K562 (cell line): ENCODE data around the gene PARD6B. TPM values are rescaled to one million over a fixed set of nuclear protein-coding genes. Genes with fewer than 3 reads are reported as not detected.

Experiments used
- ADNP ChIP-seq: fragments of 200-800 bp; sonication (Bioruptor generic); IDR thresholded peaks from 2 replicates; pipeline ENCODE4 v1.6.1; 2016; ENCODE audit warnings: missing genetic modification characterization, missing compliant biosample characterization
- ATF7 ChIP-seq: fragments of 450-650 bp; IDR thresholded peaks from 2 replicates; pipeline ENCODE4 v1.7.1; 2014; ENCODE audit warnings: mild to moderate bottlenecking, moderate library complexity
- CBFA2T3 ChIP-seq: fragments of 450-650 bp; IDR thresholded peaks from 2 replicates; pipeline ENCODE4 v1.6.1; 2017
- CREM ChIP-seq: IDR thresholded peaks from 2 replicates; pipeline ENCODE4 v1.6.1; 2014; ENCODE audit warnings: antibody characterized with exemption, low read depth
- EP300 ChIP-seq: IDR thresholded peaks from 2 replicates; pipeline ENCODE4 v1.6.1; 2012; ENCODE audit warnings: low read length, improper control_type of control experiment
- HIVEP1 ChIP-seq: fragments of 250-450 bp; sonication (Bioruptor Pico); IDR thresholded peaks from 2 replicates; pipeline ENCODE4 v1.4.0; 2020; ENCODE audit warnings: mild to moderate bottlenecking
- KHSRP ChIP-seq: fragments of 450-650 bp; IDR thresholded peaks from 2 replicates; pipeline ENCODE4 v1.6.1; 2017
- MED1 ChIP-seq: sonication (generic); formaldehyde crosslinking; IDR thresholded peaks from 2 replicates; pipeline ENCODE4 v1.8.1; 2023; ENCODE audit warnings: missing genetic modification reagents, borderline replicate concordance
- MEIS2 ChIP-seq: fragments of 450-650 bp; IDR thresholded peaks from 2 replicates; pipeline ENCODE4 v1.6.1; 2014; ENCODE audit warnings: mild to moderate bottlenecking; ENCODE audit not compliant: partially characterized antibody
- MTA3 ChIP-seq: fragments of 450-650 bp; formaldehyde crosslinking; IDR thresholded peaks from 2 replicates; pipeline ENCODE4 v1.6.1; 2017; ENCODE audit warnings: mild to moderate bottlenecking, borderline replicate concordance
- PTTG1 ChIP-seq: fragments of 450-650 bp; IDR thresholded peaks from 2 replicates; pipeline ENCODE4 v1.6.1; 2016; ENCODE audit warnings: low read depth, mild to moderate bottlenecking, missing genetic modification characterization, missing compliant biosample characterization
- SMAD4 ChIP-seq: fragments of 250-450 bp; sonication (Bioruptor Pico); conservative IDR thresholded peaks from 2 replicates; pipeline ENCODE4 v1.8.0; 2021; ENCODE audit warnings: inconsistent platforms, mild to moderate bottlenecking, moderate library complexity
- SMC3 ChIP-seq: conservative IDR thresholded peaks from 2 replicates; pipeline ENCODE4 v1.6.1; 2011; ENCODE audit warnings: low read depth, low read length, improper control_type of control experiment; ENCODE audit not compliant: insufficient read depth
- TBL1XR1 ChIP-seq, 2 experiments: IDR thresholded peaks; 2 replicates each; pipeline ENCODE4 v1.6.1; 2012; ENCODE audit warnings: improper control_type of control experiment in 2 of 2, low read length in 2 of 2, mild to moderate bottlenecking in 1 of 2
- TRIM28 ChIP-seq: fragments of 450-650 bp; IDR thresholded peaks from 2 replicates; pipeline ENCODE4 v1.6.1; 2017
- ZKSCAN8 ChIP-seq: fragments of 200-800 bp; sonication (Bioruptor generic); IDR thresholded peaks from 2 replicates; pipeline ENCODE4 v1.6.1; 2016; ENCODE audit warnings: missing genetic modification characterization, missing compliant biosample characterization
- ZNF175 ChIP-seq: fragments of 200-800 bp; sonication (Bioruptor generic); IDR thresholded peaks from 2 replicates; pipeline ENCODE4 v1.6.1; 2016; ENCODE audit warnings: low read depth, mild to moderate bottlenecking, missing genetic modification characterization, missing compliant biosample characterization
- ZNF239 ChIP-seq: fragments of 250-450 bp; sonication (Bioruptor Pico); IDR thresholded peaks from 2 replicates; pipeline ENCODE4 v1.4.0; 2020; ENCODE audit warnings: mild to moderate bottlenecking
- ZNF589 ChIP-seq: fragments of 200-800 bp; sonication (Bioruptor generic); IDR thresholded peaks from 2 replicates; pipeline ENCODE4 v1.6.1; 2016; ENCODE audit warnings: low read depth, missing genetic modification characterization, missing compliant biosample characterization
- ZNF592 ChIP-seq: fragments of 450-650 bp; IDR thresholded peaks from 2 replicates; pipeline ENCODE4 v1.6.1; 2017; ENCODE audit warnings: antibody characterized with exemption, mild to moderate bottlenecking
- polyA plus RNA-seq, 8 experiments: library from polyadenylated mRNA; depleted of rRNA in 4 of 8; stranded (reverse) in 5 of 8; unstranded in 3 of 8; fragments of >200 nt; fragmentation: Nextera tagmentation in 2 of 8; fragmentation: Illumina TruSeq in 1 of 8; extraction: Ambion mirVana in 2 of 8; extraction: Trizol in 1 of 8; gene quantifications; 2 replicates each; pipeline versions ENCODE4 v1.2.1 to v1.2.3, GENCODE V29; 2011 to 2014; ENCODE audit warnings: inconsistent platforms in 1 of 8, missing spikeins in 1 of 8
- total RNA-seq, 7 experiments: library from RNA; depleted of rRNA in 6 of 7; stranded (reverse); fragments of >200 nt in 6 of 7; fragmentation: Illumina TruSeq in 2 of 7; extraction: Trizol in 2 of 7; gene quantifications; 2 replicates each; pipeline versions ENCODE4 v1.2.1 to v1.2.3, GENCODE V29; 2011 to 2021; ENCODE audit warnings: low replicate concordance in 1 of 7
- TF ChIP-seq, protein P1 (sequence below): sonication (generic); IDR thresholded peaks from 2 replicates; pipeline ENCODE4 v1.6.1; 2016
- TF ChIP-seq, protein P2 (sequence below): fragments of 250-450 bp; sonication (Bioruptor Pico); IDR thresholded peaks from 2 replicates; pipeline ENCODE4 v1.8.0; 2022; ENCODE audit warnings: moderate library complexity, mild to moderate bottlenecking, inconsistent platforms

The PARD6B gene
- total and polyA plus RNA-seq, 9 of the 15 experiments (the other 6 are each of a cell fraction or from before 2014, with no cell fraction given): 1.7 to 12.3 (median 5.5) TPM

DNA sequence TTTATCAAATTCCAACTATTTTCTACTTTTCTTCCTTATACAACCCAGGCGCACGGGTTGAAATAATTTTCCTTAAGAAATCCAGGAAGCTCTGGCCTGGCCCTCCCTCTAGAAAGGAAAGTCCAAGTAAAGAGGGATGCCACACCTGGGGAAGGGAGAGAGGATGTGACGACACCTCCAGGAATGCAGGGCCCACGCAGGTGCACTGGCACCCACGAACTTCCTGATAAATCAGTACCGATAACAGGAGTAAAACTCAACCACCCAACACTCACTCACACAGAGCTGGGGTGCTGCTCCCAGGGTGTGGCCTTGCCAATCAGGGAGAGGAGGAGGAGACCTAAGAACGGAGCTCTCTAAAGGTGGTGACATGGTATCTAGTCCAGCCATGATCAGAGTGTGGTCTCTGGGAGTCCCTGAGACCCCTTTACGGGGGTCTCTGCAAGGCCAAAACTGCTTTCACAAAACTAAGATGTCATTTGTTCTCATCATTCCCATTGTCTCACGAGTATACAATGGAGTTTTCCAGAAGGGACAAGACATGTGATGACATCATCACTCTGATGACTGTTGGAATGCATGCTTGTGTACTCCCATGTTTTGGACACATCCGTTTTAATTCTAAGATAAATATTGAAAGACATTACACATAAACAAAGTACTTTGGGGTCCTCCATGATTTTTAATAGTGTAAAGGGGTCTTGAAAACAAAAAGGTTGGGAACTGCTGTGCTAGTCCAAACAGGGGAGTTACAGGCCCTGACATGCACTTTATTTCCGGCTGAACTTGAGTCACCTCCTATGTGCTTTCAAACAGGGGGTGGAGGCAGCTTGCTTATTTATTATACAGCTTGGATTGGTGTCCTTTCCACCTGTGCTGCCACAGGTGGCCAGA is 2.2 kb upstream of the PARD6B start (continued):
- TF ChIP-seq, protein P1, sequence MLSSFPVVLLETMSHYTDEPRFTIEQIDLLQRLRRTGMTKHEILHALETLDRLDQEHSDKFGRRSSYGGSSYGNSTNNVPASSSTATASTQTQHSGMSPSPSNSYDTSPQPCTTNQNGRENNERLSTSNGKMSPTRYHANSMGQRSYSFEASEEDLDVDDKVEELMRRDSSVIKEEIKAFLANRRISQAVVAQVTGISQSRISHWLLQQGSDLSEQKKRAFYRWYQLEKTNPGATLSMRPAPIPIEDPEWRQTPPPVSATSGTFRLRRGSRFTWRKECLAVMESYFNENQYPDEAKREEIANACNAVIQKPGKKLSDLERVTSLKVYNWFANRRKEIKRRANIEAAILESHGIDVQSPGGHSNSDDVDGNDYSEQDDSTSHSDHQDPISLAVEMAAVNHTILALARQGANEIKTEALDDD: no peak
- TF ChIP-seq CBFA2T3 (no peak), KHSRP (no peak), ADNP (tag) (no peak), ZNF589 (CRISPR knock-in tag) (no peak; the same call in 1 of the 2 replicates), CREM (peak; percentile 45; the same call in 1 of the 2 replicates), PTTG1 (tag) (0 out of 2 replicates have a peak, but pooled peaks have one; percentile 41), MEIS2 (no peak), SMC3 (no peak), EP300 (no peak), ZNF239 (CRISPR knock-in tag) (no peak), TRIM28 (no peak), ZKSCAN8 (CRISPR knock-in tag) (peak; percentile 30; the same call in 1 of the 2 replicates), ZNF592 (peak; percentile 84), HIVEP1 (CRISPR knock-in tag) (no peak), MED1 (CRISPR knock-in tag) (no peak), ATF7 (peak; percentile 95), SMAD4 (CRISPR knock-in tag) (peak; percentile 54), MTA3 (no peak), TBL1XR1 (IDR thresholded peaks at IDR 0.05; ENCODE audit: low read length in 2 of 2) (no peak), ZNF175 (peak; percentile 86)
- TF ChIP-seq, protein P2, sequence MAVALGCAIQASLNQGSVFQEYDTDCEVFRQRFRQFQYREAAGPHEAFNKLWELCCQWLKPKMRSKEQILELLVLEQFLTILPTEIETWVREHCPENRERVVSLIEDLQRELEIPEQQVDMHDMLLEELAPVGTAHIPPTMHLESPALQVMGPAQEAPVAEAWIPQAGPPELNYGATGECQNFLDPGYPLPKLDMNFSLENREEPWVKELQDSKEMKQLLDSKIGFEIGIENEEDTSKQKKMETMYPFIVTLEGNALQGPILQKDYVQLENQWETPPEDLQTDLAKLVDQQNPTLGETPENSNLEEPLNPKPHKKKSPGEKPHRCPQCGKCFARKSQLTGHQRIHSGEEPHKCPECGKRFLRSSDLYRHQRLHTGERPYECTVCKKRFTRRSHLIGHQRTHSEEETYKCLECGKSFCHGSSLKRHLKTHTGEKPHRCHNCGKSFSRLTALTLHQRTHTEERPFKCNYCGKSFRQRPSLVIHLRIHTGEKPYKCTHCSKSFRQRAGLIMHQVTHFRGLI (CRISPR knock-in tag): no peak
